MM.1S (cell line): ENCODE results near the gene WNT10A.

ENCODE experiments used
- CTCF ChIP-seq: fragments of 300-600 bp; sonication (generic); IDR thresholded peaks from 2 replicates; pipeline ENCODE4 v1.5.1; 2016; ENCODE audit warnings: antibody characterized with exemption, low read length, mixed read lengths
- EZH2 ChIP-seq: fragments of 300-600 bp; sonication (generic); optimal IDR thresholded peaks from 2 replicates; pipeline ENCODE3; 2017; ENCODE audit warnings: low read depth, mild to moderate bottlenecking, antibody characterized with exemption, low read length, mixed read lengths

GRCh38 chr2:218861645-218862318 is 18.9 kb upstream of the WNT10A start:
- TF ChIP-seq CTCF (no peak), EZH2 (no peak)
